Brain microvascular endothelial cell (primary cell): ENCODE data around the gene CDC42EP2.

Source experiments
- DNase-seq: peaks from one replicate; pipeline ENCODE4 v3.0.0-alpha.2; 2020
- H3K27ac ChIP-seq: fragments of 250-450 bp; sonication (Bioruptor Pico); 2 replicates; pipeline ENCODE4 v1.5.1; 2020; ENCODE audit warnings: mild to moderate bottlenecking, moderate library complexity
- H3K27me3 ChIP-seq: fragments of 250-450 bp; sonication (Bioruptor Pico); replicated peaks from 2 replicates; pipeline ENCODE4 v1.5.1; 2020; ENCODE audit warnings: mild to moderate bottlenecking
- H3K36me3 ChIP-seq: fragments of 250-450 bp; sonication (Bioruptor Pico); replicated peaks from 2 replicates; pipeline ENCODE4 v1.5.1; 2020; ENCODE audit warnings: mild to moderate bottlenecking
- H3K4me3 ChIP-seq: 2 replicates; pipeline ENCODE4 v1.5.1; 2011; ENCODE audit warnings: low read depth, mild to moderate bottlenecking, control low read depth, low read length, moderate library complexity
- in situ Hi-C: cut with HindIII; loops from 2 replicates; pipeline ENCODE4 v1.10.0; 2017; ENCODE audit warnings: low sequenced_read_pairs, low pct_ligation_motif_present
- TF ChIP-seq, protein P1 (sequence below): IDR thresholded peaks from 2 replicates; pipeline ENCODE4 v1.5.1; 2011; ENCODE audit warnings: low read depth, mild to moderate bottlenecking, moderate library complexity, low read length, control low read depth, inconsistent platforms; ENCODE audit errors: missing control alignments

CDC42EP2 gene

DNA sequence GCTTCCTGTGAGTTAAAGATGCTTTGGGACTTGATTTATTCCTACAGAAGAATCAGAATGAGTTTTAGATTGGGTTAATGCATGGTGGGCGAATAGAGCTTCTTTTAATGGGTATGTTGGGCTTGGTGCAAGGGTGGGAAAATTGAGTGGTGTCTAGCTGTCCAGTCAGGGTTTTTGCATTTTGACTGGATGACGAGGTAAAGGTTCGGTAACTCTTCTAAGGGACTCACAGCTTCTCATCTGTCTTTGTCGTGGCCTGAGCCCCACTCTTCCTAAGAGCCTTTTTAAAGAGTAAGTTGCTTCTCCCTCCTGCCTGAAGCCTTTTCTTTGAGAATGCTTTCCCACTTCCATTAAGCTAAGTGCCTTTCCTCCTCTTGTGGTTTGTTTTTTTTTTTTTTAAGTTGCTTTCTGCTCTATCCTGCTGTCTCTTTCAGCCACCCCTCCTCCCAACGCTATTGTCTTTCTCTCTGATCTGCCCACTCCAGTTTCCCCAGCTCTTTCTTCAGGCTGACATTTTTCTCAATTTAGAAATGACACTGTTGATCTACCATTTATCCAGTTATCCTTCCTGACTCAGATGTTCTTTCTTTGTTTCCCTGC is 20.1 kb downstream of the CDC42EP2 start:
- Histone ChIP-seq H3K27ac (peak overlapping the region; percentile 81), H3K27me3 (no peaks in the 10 kb centered on the region), H3K36me3 (no peaks in the 10 kb centered on the region), H3K4me3 (peak overlapping the region; percentile 93)
- DNase-seq = no peak
- TF ChIP-seq, protein P1, sequence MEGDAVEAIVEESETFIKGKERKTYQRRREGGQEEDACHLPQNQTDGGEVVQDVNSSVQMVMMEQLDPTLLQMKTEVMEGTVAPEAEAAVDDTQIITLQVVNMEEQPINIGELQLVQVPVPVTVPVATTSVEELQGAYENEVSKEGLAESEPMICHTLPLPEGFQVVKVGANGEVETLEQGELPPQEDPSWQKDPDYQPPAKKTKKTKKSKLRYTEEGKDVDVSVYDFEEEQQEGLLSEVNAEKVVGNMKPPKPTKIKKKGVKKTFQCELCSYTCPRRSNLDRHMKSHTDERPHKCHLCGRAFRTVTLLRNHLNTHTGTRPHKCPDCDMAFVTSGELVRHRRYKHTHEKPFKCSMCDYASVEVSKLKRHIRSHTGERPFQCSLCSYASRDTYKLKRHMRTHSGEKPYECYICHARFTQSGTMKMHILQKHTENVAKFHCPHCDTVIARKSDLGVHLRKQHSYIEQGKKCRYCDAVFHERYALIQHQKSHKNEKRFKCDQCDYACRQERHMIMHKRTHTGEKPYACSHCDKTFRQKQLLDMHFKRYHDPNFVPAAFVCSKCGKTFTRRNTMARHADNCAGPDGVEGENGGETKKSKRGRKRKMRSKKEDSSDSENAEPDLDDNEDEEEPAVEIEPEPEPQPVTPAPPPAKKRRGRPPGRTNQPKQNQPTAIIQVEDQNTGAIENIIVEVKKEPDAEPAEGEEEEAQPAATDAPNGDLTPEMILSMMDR = no peak
- in situ Hi-C loops = no loop called here

GRCh38 chr11:65338676-65339075 is 24.0 kb downstream of the CDC42EP2 start:
- no peak overlapping the region for H3K4me3 ChIP-seq
- peaks cover 26% of the 10 kb centered on the region for H3K36me3 ChIP-seq
- H3K27me3 ChIP-seq = no peaks in the 10 kb centered on the region
- TF ChIP-seq, protein P1 = no peak
- in situ Hi-C loops = no loop called here
- H3K27ac ChIP-seq = no peak overlapping the region
- DNase-seq = no peak

DNA sequence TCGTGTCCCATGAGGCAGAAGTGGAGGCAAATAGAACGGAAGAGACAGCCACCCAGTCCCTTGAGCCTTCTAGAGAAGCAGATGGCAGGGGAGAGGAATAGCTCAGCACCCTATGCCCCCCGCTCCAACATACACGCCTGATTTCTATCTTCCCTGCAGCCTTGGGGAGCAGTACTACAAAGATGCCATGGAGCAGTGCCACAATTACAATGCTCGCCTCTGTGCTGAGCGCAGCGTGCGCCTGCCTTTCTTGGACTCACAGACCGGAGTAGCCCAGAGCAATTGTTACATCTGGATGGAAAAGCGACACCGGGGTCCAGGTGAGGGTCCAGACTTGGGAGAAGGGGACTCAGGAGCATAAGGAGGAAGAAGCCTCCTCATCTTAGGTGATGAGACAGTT is 25.6 kb downstream of the CDC42EP2 start:
- Histone ChIP-seq H3K27ac (no peak overlapping the region), H3K36me3 (peaks cover 37% of the 10 kb centered on the region), H3K27me3 (no peaks in the 10 kb centered on the region), H3K4me3 (no peak overlapping the region)
- TF ChIP-seq, protein P1 = no peak
- no peak for DNase-seq
- in situ Hi-C loops = no loop called here

DNA sequence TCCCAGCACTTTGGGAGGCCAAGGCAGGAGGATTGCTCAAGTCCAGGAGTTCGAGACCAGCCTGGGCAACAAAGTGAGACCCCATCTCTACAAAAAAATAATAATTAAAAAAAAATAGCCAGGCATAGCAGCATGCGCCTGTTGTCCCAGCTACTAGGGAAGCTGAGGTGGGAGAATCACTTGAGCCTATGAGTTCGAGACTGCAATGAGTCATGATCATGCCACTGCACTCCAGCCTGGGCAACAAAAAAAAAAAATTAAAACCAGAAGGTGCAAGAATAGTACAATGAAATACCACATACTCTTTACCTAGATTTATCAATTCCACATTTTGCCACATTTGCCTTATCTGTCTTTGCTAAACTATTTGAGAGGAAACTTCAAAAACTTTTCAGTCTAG is 27.2 kb downstream of the CDC42EP2 start:
- H3K27me3 ChIP-seq = no peaks in the 10 kb centered on the region
- in situ Hi-C loops = no loop called here
- no peak for DNase-seq
- no peak overlapping the region for H3K4me3 ChIP-seq
- H3K36me3 ChIP-seq = peaks cover 52% of the 10 kb centered on the region
- TF ChIP-seq, protein P1 = no peak
- no peak overlapping the region for H3K27ac ChIP-seq

DNA sequence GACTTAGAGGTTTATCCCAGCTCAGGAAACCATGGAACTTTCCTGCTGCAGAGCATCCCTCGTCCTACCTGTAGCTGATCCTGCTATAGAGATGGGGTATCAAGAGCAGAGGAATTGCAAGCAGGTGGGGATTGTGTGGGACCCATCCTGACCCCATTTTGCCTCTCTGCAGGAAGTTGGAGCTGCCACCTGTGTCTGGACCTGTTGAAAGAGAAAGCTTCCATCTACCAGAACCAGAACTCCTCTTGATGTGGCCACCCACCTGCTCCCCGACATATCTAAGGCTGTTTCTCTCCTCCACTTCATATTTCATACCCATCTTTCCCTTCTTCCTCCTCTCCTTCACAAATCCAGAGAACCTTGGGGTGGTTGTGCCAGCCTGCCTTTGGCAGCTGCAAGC is 36.8 kb downstream of the CDC42EP2 start:
- H3K4me3 ChIP-seq = no peak overlapping the region
- peaks cover 57% of the 10 kb centered on the region for H3K36me3 ChIP-seq
- no peak for DNase-seq
- TF ChIP-seq, protein P1 = no peak
- no peak overlapping the region for H3K27ac ChIP-seq
- in situ Hi-C loops = no loop called here
- peaks cover 3% of the 10 kb centered on the region for H3K27me3 ChIP-seq

GRCh38 chr11:65352783-65353182 is 38.1 kb downstream of the CDC42EP2 start:
- H3K36me3 ChIP-seq = peaks cover 48% of the 10 kb centered on the region
- peaks cover 5% of the 10 kb centered on the region for H3K27me3 ChIP-seq
- TF ChIP-seq, protein P1 = peak; percentile 33
- H3K27ac ChIP-seq = no peak overlapping the region
- H3K4me3 ChIP-seq = no peak overlapping the region
- no peak for DNase-seq
- in situ Hi-C loops = no loop called here
